Measurements from ENCODE around the gene ATP2C2.

DNA sequence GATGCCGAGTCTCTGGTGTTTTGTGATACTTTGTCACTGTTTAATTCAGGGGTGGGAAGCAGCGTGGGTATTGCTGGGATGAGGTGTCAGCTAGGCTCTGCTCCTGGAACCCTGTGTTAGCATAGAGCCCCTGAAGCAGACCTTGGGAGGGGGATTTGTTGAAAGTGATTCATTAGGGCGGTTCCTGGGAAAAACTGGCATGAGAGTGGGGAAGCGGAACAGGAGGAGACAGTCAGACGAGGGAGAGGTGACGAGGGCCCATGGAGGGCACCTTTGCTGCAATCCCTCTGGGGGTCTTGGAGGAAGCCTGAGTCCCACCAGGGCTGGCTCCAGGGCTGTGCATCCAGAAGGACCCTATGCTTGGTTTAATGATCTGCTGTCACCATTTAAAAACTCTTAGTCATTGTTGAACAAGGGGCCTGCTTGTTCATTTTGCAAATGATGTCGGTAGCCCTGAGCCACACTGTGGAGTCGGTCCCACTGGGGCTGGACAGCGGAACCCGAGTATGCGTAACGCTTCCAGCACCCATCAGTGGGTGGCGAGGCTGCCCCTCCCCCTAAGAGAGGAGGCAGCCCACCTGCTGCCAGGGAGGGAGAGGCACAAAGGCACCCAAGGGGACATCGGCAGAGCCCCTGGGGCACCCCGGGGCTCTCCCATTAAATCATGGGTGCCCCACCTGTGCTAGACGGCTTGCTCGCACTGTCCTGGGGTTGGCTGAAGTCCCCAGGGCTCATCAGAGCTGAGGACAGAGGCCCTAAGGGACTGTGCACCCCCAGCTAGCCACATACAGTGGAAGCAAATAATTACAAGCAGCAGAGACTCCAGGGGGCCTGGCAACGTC lies 38.3 kb upstream of the ATP2C2 start:
- TF ChIP-seq, protein P1, sequence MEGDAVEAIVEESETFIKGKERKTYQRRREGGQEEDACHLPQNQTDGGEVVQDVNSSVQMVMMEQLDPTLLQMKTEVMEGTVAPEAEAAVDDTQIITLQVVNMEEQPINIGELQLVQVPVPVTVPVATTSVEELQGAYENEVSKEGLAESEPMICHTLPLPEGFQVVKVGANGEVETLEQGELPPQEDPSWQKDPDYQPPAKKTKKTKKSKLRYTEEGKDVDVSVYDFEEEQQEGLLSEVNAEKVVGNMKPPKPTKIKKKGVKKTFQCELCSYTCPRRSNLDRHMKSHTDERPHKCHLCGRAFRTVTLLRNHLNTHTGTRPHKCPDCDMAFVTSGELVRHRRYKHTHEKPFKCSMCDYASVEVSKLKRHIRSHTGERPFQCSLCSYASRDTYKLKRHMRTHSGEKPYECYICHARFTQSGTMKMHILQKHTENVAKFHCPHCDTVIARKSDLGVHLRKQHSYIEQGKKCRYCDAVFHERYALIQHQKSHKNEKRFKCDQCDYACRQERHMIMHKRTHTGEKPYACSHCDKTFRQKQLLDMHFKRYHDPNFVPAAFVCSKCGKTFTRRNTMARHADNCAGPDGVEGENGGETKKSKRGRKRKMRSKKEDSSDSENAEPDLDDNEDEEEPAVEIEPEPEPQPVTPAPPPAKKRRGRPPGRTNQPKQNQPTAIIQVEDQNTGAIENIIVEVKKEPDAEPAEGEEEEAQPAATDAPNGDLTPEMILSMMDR (IDR thresholded peaks at IDR 0.05; ENCODE audit: low read length): no peak
- no peak for TF ChIP-seq EZH2 (IDR thresholded peaks at IDR 0.05; ENCODE audit: borderline replicate concordance, low read length)

Data from OCI-LY1 (cell line).